ENCODE data around the gene TIMM50. TPM values are rescaled to one million over a fixed set of nuclear protein-coding genes. Genes with fewer than 3 reads are reported as not detected.

Gene TIMM50
- total RNA-seq, result 10 to 100 TPM; 51.5 to 95.1 TPM

GRCh38 chr19:39480337-39481228 lies at the start of gene TIMM50:
TSS of gene TIMM50 (plus strand) at chr19:39480838. CDS start at chr19:39480854, 16 bp downstream.
- peak; percentile 97 for ATAC-seq (replicated peaks)
- peaks cover 18% of the 10 kb centered on the region for H3K4me1 Mint-ChIP-seq
- H3K4me3 Mint-ChIP-seq, result peak within 1 kb of the TSS; percentile 89
- H3K9me3 Mint-ChIP-seq, result no peaks in the 10 kb centered on the region
- no peaks in the 10 kb centered on the region for H3K27me3 Mint-ChIP-seq
- H3K36me3 Mint-ChIP-seq (ENCODE audit: low read depth), result peaks cover 56% of the 10 kb centered on the region
- peak within 1 kb of the TSS; percentile 97 for H3K27ac Mint-ChIP-seq

- Mint-ChIP-seq H3K9me3 (no peaks in the 10 kb centered on the region), H3K4me1 (peaks cover 36% of the 10 kb centered on the region), H3K36me3 (ENCODE audit: low read depth) (peaks cover 61% of the 10 kb centered on the region), H3K27me3 (no peaks in the 10 kb centered on the region), H3K27ac (peak overlapping the region; percentile 100), H3K4me3 (peak overlapping the region; percentile 100)
- ATAC-seq (replicated peaks), result no peak
Observed at GRCh38 chr19:39432677-39433025, 48.0 kb upstream of the TIMM50 start.

- no peaks in the 10 kb centered on the region for H3K27me3 Mint-ChIP-seq
- H3K36me3 Mint-ChIP-seq (ENCODE audit: low read depth), result peaks cover 61% of the 10 kb centered on the region
- H3K4me1 Mint-ChIP-seq, result peaks cover 36% of the 10 kb centered on the region
- peak overlapping the region; percentile 100 for H3K4me3 Mint-ChIP-seq
- peak overlapping the region; percentile 100 for H3K27ac Mint-ChIP-seq
- no peak for ATAC-seq (replicated peaks)
- H3K9me3 Mint-ChIP-seq, result no peaks in the 10 kb centered on the region
Observed at GRCh38 chr19:39433480-39434079, 47.1 kb upstream of the TIMM50 start.

GRCh38 chr19:39434123-39435076 lies 46.2 kb upstream of the TIMM50 start:
- H3K4me3 Mint-ChIP-seq, result peak overlapping the region; percentile 100
- H3K27ac Mint-ChIP-seq, result peak overlapping the region; percentile 100
- peaks cover 36% of the 10 kb centered on the region for H3K4me1 Mint-ChIP-seq
- H3K9me3 Mint-ChIP-seq, result no peaks in the 10 kb centered on the region
- peaks cover 61% of the 10 kb centered on the region for H3K36me3 Mint-ChIP-seq (ENCODE audit: low read depth)
- no peaks in the 10 kb centered on the region for H3K27me3 Mint-ChIP-seq
- no peak for ATAC-seq (replicated peaks)

- Mint-ChIP-seq H3K4me3 (peak within 1 kb of the TSS; percentile 100), H3K36me3 (ENCODE audit: low read depth) (peaks cover 59% of the 10 kb centered on the region), H3K27ac (peak within 1 kb of the TSS; percentile 100), H3K9me3 (no peaks in the 10 kb centered on the region), H3K4me1 (peaks cover 32% of the 10 kb centered on the region), H3K27me3 (no peaks in the 10 kb centered on the region)
- peak; percentile 88 for ATAC-seq (replicated peaks)
Observed at GRCh38 chr19:39435499-39436349, 44.9 kb upstream of the TIMM50 start, which contains the start of gene RPS16. TSS of gene RPS16 (minus strand) at chr19:39435949. CDS start at chr19:39435895, 54 bp downstream.

- Mint-ChIP-seq H3K4me3 (peak overlapping the region; percentile 100), H3K4me1 (peaks cover 32% of the 10 kb centered on the region), H3K9me3 (no peaks in the 10 kb centered on the region), H3K36me3 (ENCODE audit: low read depth) (peaks cover 53% of the 10 kb centered on the region), H3K27ac (peak overlapping the region; percentile 100), H3K27me3 (no peaks in the 10 kb centered on the region)
- ATAC-seq (replicated peaks), result no peak
Observed at GRCh38 chr19:39436350-39436716, 44.3 kb upstream of the TIMM50 start.

GRCh38 chr19:39438270-39438934 lies 42.2 kb upstream of the TIMM50 start:
- H3K4me3 Mint-ChIP-seq, result no peak overlapping the region
- H3K27ac Mint-ChIP-seq, result no peak overlapping the region
- H3K27me3 Mint-ChIP-seq, result no peaks in the 10 kb centered on the region
- peaks cover 30% of the 10 kb centered on the region for H3K4me1 Mint-ChIP-seq
- ATAC-seq (replicated peaks), result no peak
- no peaks in the 10 kb centered on the region for H3K9me3 Mint-ChIP-seq
- H3K36me3 Mint-ChIP-seq (ENCODE audit: low read depth), result peaks cover 33% of the 10 kb centered on the region

- peaks cover 22% of the 10 kb centered on the region for H3K4me1 Mint-ChIP-seq
- ATAC-seq (replicated peaks), result no peak
- no peaks in the 10 kb centered on the region for H3K27me3 Mint-ChIP-seq
- H3K36me3 Mint-ChIP-seq (ENCODE audit: low read depth), result peaks cover 53% of the 10 kb centered on the region
- H3K9me3 Mint-ChIP-seq, result no peaks in the 10 kb centered on the region
- H3K27ac Mint-ChIP-seq, result peak overlapping the region; percentile 99
- H3K4me3 Mint-ChIP-seq, result peak overlapping the region; percentile 93
Observed at GRCh38 chr19:39444598-39445195, 35.9 kb upstream of the TIMM50 start.

GRCh38 chr19:39445196-39446111 lies 35.2 kb upstream of the TIMM50 start, which contains the start of gene SUPT5H:
TSS of gene SUPT5H (plus strand) at chr19:39445582. CDS start at chr19:39445891, 309 bp downstream.
- ATAC-seq (replicated peaks), result peak; percentile 90
- Mint-ChIP-seq H3K4me1 (peaks cover 27% of the 10 kb centered on the region), H3K36me3 (ENCODE audit: low read depth) (peaks cover 61% of the 10 kb centered on the region), H3K27ac (peak within 1 kb of the TSS; percentile 99), H3K9me3 (no peaks in the 10 kb centered on the region), H3K4me3 (peak within 1 kb of the TSS; percentile 93), H3K27me3 (no peaks in the 10 kb centered on the region)

- Mint-ChIP-seq H3K9me3 (no peaks in the 10 kb centered on the region), H3K27me3 (no peaks in the 10 kb centered on the region), H3K4me3 (peak overlapping the region; percentile 93), H3K4me1 (peaks cover 31% of the 10 kb centered on the region), H3K36me3 (ENCODE audit: low read depth) (peaks cover 71% of the 10 kb centered on the region), H3K27ac (peak overlapping the region; percentile 99)
- ATAC-seq (replicated peaks), result no peak
Observed at GRCh38 chr19:39446365-39447084, 34.1 kb upstream of the TIMM50 start.

GRCh38 chr19:39448271-39448670 lies 32.4 kb upstream of the TIMM50 start:
- peaks cover 42% of the 10 kb centered on the region for H3K4me1 Mint-ChIP-seq
- peak; percentile 15 for ATAC-seq (replicated peaks)
- peak overlapping the region; percentile 93 for H3K4me3 Mint-ChIP-seq
- peaks cover 89% of the 10 kb centered on the region for H3K36me3 Mint-ChIP-seq (ENCODE audit: low read depth)
- H3K9me3 Mint-ChIP-seq, result no peaks in the 10 kb centered on the region
- no peaks in the 10 kb centered on the region for H3K27me3 Mint-ChIP-seq
- H3K27ac Mint-ChIP-seq, result peak overlapping the region; percentile 99
